Raji (cell line): Measurements from ENCODE around the gene ZSCAN12.

Experiments used
- POLR2A ChIP-seq: IDR thresholded peaks from 2 replicates; pipeline ENCODE4 v1.6.1; 2011; ENCODE audit warnings: low read depth, low read length, control low read depth; ENCODE audit not compliant: insufficient read depth

ZSCAN12 gene

DNA sequence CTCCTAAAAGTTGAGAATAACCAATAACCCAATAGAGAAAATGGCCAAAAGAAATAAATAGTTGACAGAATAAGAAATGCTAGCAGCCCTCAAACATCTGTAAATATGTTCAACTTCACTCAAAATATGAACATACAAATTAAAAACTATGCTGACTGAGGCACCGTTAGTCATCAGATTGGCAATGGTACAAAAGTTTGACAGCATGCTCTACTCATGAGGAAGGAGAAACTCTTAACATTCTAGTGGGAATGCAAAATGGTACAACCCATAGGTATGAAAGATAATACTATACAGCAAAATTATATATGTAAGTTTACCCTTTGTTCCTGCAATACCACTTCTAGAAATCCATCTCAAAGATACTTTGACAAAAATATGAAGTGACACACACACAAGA lies 1.6 kb upstream of the ZSCAN12 start:
- TF ChIP-seq POLR2A = no peak

DNA sequence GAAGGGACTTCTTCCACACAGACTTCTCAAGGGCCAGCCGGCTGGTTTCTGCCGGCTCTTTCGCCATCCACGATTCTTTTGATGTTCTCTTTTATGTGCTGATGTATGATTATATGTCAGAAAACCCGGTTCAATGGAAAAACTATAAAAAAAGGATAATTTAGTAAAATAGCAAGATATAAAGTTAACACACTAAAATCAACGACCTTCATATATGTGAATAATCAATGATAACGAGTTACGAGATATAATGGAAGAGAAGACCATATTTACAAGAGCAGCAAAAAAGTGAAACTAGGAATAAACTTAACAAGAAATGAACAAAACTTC lies 540 bp upstream of the ZSCAN12 start:
- no peak for TF ChIP-seq POLR2A

DNA sequence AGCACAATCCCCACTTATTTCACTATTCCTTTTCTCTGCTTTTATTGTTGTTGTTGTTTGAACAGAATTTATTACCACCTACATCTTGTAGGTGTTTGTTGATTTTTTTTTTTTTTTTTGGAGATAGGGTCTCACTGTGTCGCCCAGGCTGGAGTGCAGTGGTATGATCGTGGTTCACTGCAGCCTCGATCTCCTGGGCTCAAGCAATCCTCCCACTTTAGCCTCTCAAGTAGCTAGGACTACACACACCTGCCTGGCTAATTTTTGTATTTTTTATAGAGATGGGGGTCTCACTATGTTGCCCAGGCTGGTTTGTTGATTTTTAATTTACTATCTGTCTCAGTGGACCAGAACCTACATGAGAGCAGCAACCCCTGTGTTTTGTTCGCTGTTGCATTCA lies 3.6 kb downstream of the ZSCAN12 start:
- TF ChIP-seq POLR2A = no peak

DNA sequence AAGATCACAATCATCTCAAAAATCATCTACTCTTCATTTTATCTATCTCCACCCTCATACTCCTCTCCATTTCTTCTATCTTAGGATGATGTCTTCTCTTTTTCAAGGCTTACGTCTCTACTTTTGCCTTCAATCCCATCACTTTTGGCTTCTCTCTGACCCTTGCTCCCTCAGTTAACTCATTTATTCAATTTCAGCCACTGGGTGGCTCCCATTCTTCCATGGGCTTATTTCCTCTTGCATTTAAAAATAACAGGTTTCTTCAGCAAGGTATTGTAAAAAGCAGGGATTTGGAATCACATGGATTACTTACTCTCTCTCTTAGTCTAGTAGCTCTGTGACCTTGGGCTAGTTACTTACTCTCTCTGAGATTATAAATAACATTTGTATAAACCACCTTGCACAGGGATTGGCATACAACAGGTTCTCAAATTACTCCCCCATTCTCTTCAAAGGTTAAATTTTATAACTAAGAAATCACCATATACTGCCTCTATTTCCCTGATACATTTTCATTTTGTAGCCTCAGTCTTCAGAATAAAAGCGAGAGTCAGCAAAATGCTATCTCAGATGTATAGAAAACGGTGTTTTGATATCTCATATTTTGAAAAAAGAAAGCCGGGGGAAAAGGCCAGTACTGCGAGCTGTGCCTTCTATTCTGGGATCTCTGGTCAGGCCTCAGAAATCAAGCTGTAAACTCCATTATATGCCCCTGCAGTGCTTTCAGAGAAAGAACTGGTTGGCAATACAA lies 5.5 kb downstream of the ZSCAN12 start:
- no peak for TF ChIP-seq POLR2A

DNA sequence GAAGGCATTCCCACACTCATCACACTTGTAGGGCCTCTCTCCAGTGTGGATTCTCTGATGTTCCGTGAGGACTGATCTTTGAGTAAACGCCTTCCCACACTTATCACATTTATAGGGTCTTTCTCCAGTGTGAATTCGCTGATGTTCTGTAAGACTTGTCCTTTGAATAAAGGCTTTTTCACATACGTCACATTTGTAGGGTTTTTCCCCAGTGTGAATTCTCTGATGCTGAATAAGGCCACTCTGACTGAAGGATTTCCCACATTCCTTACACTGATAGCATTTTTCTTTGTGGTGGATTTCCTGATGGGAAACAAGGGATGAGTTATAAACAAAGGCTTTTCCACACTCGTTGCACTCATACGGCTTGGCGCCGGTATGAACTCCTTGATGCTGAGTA lies 8.9 kb downstream of the ZSCAN12 start:
- no peak for TF ChIP-seq POLR2A

DNA sequence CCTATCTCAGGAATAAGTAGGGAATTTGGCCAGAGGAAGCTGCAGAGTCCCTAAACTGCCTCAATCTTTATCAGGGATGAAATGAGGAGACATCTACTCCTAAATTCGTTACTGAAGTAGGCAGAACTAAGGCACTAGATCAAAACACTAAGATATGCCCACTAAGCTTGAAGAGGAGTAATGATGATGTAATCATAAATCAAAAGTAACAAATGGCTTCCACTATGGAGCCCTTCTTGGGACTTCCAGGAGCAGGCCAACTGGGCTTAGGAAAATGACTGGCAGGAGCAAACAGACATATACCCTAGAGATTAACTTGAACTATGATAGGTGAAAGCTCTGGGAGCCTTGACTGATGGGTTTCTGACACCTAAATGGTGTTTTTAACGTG lies 15.4 kb downstream of the ZSCAN12 start:
- TF ChIP-seq POLR2A = no peak

DNA sequence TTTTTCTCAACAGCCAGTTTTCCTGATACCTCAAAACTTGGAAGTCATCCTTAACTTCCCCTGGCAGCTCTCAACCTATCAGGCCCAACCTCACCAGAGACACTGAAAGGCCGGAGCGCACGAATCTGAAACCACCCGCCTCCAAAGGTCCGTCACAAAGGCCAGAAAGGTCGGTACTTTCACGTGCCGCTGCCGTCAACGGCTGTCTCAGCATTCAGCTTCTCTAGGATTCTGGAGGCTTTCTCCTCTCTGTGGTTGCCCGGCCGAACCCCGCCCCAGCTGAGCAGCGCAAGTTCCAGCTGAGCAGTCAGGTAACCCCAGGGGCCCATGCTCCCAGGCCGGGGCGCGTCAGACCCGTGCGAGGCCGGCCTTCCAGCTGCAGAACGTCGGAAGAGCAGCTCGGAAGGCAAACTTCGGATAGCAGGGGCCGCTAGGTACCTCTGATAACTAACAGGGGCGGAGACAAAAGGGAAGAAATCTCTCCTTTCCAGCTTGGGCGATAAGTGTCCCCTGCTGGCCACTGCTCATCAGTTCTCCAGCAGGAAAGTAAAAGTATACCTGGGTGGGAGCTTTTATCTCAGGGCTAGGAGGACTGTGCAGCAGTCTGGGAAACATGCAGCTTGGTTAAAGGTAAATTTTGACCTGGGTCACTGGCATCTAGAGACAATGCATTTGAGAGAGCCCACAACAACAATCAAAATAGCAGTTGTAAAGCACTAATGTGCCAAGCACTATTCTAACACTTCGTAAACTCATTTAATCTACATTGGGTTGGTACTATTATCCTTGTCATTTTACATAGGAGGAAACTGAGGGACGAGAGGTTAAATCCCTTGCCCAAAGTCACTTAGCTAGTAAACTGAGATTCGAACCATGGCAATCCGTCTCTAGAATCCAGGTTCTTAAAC lies 16.1 kb downstream of the ZSCAN12 start:
- TF ChIP-seq POLR2A = no peak

DNA sequence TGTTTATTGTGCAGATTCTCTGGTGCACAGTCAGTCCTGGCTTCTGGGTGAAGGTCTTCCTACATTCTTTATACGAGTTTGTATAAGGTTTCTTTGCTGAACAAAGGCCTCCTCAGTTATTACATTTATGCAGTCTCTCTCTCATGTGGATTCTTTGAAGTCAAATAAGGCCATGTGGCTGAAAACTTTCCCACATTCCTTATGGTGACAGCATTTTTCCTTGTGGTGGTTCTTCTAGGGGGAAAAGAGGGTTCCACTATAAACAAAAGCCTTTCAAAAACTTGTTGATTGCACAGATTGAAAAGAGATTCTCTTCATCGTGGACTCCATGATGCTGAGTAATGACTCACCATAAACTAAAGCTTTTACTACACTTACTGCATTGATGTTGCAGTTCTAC lies 19.2 kb downstream of the ZSCAN12 start:
- no peak for TF ChIP-seq POLR2A

DNA sequence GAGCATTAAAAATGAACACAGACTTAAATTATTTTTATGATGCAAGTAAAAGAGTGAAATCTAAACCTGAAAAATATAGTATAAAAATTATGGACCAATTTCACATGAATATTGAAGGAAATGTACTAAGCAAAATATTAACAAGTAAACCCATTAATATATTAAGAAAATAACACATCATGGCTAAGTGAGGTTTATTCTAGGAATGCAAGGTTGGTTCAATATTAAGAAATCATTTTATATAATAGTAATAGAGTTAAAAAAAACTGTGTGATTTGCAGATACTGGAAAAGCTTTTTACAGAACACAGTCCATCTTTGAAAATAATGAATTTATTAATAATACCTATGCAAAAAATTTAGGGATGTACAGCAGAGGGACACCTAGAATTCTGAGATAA lies 20.9 kb downstream of the ZSCAN12 start:
- no peak for TF ChIP-seq POLR2A

DNA sequence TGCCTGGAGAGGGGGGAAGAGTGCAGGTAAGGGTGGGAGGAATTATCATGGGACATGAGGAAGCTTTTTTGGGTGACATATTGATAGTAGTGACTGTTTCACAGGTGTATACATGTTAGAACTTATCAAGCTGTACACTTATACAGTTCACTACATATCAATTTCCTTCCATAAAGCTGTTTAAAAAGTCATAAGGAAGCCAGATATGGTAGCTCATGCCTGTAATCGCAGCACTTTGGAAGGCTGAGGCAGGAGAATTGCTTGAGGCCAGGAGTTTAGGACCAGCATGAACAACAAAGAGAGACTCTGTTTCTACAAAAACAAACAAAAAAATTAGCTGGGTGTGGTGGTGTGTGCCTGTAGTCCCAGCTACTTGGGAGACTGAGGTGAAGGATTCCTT lies 21.7 kb downstream of the ZSCAN12 start:
- TF ChIP-seq POLR2A = no peak

DNA sequence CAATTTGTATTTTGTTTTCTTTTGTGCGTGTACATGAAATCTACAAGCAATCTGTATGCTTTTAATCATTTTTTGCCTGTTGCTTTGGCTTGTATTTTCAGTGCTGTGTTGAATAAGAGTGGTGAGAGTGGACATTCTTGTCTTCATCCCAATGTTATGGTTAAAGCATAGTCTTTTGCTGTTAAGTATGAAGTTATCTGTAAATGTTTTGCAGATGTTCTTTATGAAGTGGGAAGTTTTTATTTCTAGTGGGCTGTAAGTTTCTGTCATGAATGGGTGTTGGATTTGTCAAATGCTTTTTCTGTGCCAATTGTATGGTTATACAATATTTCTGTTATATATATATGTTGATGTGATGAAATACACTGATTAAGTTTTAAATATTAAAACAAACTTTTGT lies 25.6 kb downstream of the ZSCAN12 start:
- TF ChIP-seq POLR2A = no peak

DNA sequence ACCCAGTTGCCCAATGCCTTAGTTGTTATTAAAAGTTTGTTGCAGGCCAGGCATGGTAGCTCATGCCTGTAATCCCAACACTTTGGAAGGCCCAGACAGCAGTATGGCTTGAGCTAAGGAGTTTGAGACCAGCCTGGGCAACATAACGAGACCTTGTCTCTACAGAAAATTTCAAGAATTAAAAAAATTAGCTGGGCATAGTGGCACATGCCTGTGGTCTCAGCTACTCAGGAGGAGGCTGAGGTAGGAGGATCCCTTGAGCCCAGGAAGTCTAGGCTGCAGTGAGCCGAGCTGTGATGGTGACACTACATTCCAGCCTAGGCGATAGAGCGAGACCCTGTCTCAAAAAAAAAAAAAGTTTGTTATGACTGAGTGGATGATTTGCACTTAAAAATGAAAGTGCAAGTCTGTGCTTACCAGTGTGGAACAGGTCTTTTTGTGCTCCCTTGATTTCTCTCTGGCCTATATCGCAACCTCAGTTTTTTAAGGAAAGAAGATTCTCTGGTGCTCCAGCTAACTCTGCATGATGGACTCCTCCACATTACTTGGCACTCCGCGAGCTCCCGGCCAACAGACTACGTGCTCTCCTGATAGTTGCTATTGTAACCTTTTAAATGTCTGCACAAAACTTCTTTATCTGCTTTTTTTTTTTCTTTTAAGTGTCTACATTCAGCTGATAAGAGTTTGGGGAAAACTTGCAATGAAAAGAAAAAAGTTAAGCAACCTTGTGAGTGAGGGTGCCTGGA lies 27.7 kb downstream of the ZSCAN12 start:
- TF ChIP-seq POLR2A = no peak

DNA sequence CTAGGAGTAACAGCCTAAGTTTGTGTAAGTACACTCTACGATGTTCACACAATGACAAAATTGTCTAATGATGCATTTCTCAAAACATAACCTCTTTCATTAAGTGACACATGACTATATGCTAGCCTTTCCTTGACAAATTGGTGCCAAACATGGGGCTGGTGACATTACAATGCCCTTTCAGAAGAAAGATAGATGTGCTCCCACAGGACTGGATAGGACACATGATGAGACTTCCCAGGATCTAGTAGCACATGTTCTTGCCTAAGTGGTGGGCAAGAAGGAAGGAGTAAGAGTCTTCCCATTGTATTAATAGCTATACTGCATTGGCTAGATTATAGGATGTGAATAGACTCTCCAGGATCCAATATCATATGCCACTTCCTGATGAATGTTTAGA lies 28.3 kb downstream of the ZSCAN12 start:
- no peak for TF ChIP-seq POLR2A

DNA sequence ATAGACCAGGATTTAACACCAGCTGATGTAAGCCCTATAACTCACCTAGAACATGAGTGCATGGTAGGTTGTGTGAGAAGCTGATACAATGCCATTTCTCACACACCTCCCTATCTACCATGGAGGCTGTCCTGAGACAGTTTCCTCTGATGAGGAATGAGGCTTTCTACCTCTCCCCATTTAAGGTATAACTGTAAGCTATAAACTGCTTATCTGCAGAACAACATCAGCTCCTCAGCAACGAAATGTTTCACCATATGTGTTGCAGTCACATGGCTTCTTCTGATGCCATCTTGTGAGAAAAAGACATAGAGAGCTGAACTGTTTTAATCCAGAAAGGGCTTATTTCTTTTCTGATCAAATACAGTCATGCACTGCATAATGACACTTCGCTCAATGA lies 29.1 kb downstream of the ZSCAN12 start:
- no peak for TF ChIP-seq POLR2A

DNA sequence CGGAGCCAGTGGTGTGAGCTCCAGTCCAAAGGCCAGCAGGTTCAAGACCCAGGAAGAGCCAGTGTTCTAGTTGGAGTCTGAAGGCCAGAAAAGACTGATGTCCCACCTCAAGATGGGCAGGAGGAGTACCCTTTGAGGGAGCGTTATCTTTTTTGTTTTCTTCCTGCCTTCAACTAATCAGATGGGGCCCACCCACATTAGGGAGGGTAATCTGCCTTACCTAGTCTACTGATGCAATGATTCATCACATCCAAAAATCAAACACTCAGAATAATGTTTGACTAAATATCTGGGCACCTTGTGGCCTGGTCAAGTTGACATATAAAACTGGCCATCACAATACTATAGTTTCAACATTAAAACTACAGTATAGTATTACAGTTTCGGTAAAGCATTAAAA lies 30.1 kb downstream of the ZSCAN12 start:
- TF ChIP-seq POLR2A = no peak

DNA sequence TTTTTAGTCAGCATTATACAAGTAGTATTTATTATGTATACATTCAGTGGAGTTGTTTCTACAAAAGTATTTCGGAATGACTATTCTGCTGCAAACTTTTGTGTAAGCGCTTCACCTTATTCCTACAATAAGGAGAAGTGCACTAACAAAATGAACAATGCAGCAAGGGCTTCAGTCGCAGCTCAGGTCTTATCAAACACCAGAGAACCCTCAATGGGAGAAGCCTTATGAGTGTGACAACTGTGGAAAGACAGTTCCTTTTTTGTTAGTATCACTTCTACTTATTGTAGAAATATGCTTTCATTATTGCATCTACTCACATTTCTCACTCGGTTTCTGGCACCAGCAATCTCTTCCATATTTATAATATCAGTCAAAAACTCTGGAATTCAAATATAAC lies 31.0 kb downstream of the ZSCAN12 start:
- no peak for TF ChIP-seq POLR2A
